HG03025 (cell line): ENCODE measurements around the gene CSPG5.

Experiments
- ATAC-seq: cut with Tn5 transposase; IDR thresholded peaks from one replicate; pipeline ENCODE4 v1.9.1; 2021; ENCODE audit warnings: mild to moderate bottlenecking, moderate library complexity; ENCODE audit not compliant: unreplicated experiment, low FRiP score

CSPG5 gene

GRCh38 chr3:47541583-47542108, 37.0 kb downstream of the CSPG5 start:
- ATAC-seq, result no peak

- ATAC-seq, result no peak
Observed at GRCh38 chr3:47540281-47540680, 38.4 kb downstream of the CSPG5 start.

- no peak for ATAC-seq
Observed at GRCh38 chr3:47536967-47537366, 41.7 kb downstream of the CSPG5 start.

GRCh38 chr3:47536221-47536891, 42.3 kb downstream of the CSPG5 start:
- no peak for ATAC-seq

- no peak for ATAC-seq
Observed at GRCh38 chr3:47533996-47534454, 44.6 kb downstream of the CSPG5 start.

GRCh38 chr3:47533481-47533880, 45.2 kb downstream of the CSPG5 start:
- no peak for ATAC-seq

GRCh38 chr3:47527952-47528725, 50.5 kb downstream of the CSPG5 start:
- ATAC-seq, result no peak

- ATAC-seq, result no peak
Observed at GRCh38 chr3:47525617-47526016, 53.0 kb downstream of the CSPG5 start.

GRCh38 chr3:47523310-47524073, 55.2 kb downstream of the CSPG5 start:
- ATAC-seq, result no peak

GRCh38 chr3:47522082-47522987, 56.3 kb downstream of the CSPG5 start:
- ATAC-seq, result no peak

GRCh38 chr3:47520756-47521155, 57.9 kb downstream of the CSPG5 start:
- ATAC-seq, result no peak

GRCh38 chr3:47517937-47518336, 60.7 kb downstream of the CSPG5 start:
- ATAC-seq, result no peak

GRCh38 chr3:47515864-47516319, 62.8 kb downstream of the CSPG5 start:
- no peak for ATAC-seq

- no peak for ATAC-seq
Observed at GRCh38 chr3:47515100-47515499, 63.6 kb downstream of the CSPG5 start.

GRCh38 chr3:47513125-47513929, 65.3 kb downstream of the CSPG5 start, which contains the start of gene ELP6:
Gene ELP6, minus strand, starts transcription at chr3:47513712. Its CDS starts 122 bp downstream, at chr3:47513590.
- peak; percentile 88 for ATAC-seq

- no peak for ATAC-seq
Observed at GRCh38 chr3:47512416-47513124, 66.1 kb downstream of the CSPG5 start.
